ENCODE measurements around the gene TACC2.

- no peak for TF ChIP-seq OSR1 (CRISPR knock-in tag; IDR thresholded peaks at IDR 0.05)
- TF ChIP-seq ZFP3 (CRISPR knock-in tag; IDR thresholded peaks at IDR 0.05) = no peak
- TF ChIP-seq ZNF70 (CRISPR knock-in tag; IDR thresholded peaks at IDR 0.05) = no peak
- no peak for TF ChIP-seq ARNTL (CRISPR knock-in tag; IDR thresholded peaks at IDR 0.05; ENCODE audit: borderline replicate concordance, low read depth)
- no peak for TF ChIP-seq PPARA (CRISPR knock-in tag; IDR thresholded peaks at IDR 0.05; ENCODE audit: borderline replicate concordance)
- no peak for TF ChIP-seq GLIS3 (CRISPR knock-in tag; IDR thresholded peaks at IDR 0.05)
- TF ChIP-seq PATZ1 (CRISPR knock-in tag; IDR thresholded peaks at IDR 0.05; ENCODE audit: borderline replicate concordance) = no peak
- TF ChIP-seq POU6F1 (CRISPR knock-in tag; IDR thresholded peaks at IDR 0.05; ENCODE audit: borderline replicate concordance, low read depth) = no peak
- no peak for TF ChIP-seq SNAI2 (CRISPR knock-in tag; IDR thresholded peaks at IDR 0.05)
- no peak for TF ChIP-seq TSHZ2 (CRISPR knock-in tag; IDR thresholded peaks at IDR 0.05)
- no peak for TF ChIP-seq ZFP30 (CRISPR knock-in tag; IDR thresholded peaks at IDR 0.05)
Measured at GRCh38 chr10:122113945-122114747, 125.2 kb downstream of the TACC2 start.

Data from SK-N-SH treated with all-trans-retinoic acid at 6 μM for 48 hours (cell line).